ENCODE results near the gene SBK2. TPM values are rescaled to one million over a fixed set of nuclear protein-coding genes. Genes with fewer than 3 reads are reported as not detected.

SBK2 gene
- total RNA-seq, 2 experiments from 2014 or later, result not detected

DNA sequence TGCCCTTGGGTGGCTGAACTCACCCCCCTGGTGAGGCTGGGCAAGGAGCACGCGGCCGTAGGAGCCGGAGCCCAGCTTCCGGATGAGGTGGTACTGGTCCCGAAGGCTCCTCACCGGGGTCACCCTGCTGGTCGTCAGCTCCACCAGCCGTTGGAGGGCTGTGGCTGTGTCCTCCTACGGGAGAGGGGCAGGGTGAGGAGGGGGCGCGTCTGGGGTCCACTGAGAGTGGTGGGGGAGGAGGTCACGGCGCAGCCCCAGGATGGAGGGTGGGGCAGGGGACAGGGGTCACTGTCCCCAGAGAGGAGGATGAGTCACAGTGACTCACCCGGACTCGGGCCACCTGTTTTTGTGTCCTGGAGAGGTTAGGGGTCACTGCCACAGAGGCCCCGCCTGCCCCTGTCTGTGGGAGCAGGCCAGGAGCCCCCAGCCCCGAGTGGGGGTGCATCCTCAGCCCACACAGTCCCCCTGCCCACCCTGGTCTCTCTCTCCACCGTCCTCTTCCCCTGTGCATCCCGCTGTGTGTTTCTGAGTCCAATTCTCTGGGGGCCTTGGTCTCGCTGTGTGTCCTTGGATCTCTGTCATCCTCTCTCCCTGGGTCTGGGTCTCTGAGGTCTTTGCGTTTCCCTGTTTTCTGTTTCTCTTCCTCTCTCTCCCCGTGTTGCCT lies 8.0 kb upstream of the SBK2 start:
- TF ChIP-seq EZH2phosphoT487 (IDR thresholded peaks at IDR 0.05; ENCODE audit: borderline replicate concordance, low read depth, low read length), result no peak
- TF ChIP-seq CTCF (conservative IDR thresholded peaks at IDR 0.05; ENCODE audit: low read length), result no peak
- ChIA-PET CTCF (ENCODE audit: unreplicated experiment) (interaction anchor here (0.5 kb wide), 1 partner anchor 25 kb away, joined by 3 read pairs; no protein-coding TSS in a partner anchor), POLR2A (no interaction called here)
- no peaks in the 10 kb centered on the region for H3K9me2 ChIP-seq (ENCODE audit: insufficient read depth, low read length)
- no peaks in the 10 kb centered on the region for H3K79me2 ChIP-seq (ENCODE audit: insufficient read depth, low read depth, low read length)
- no peaks in the 10 kb centered on the region for H3K9me3 ChIP-seq (ENCODE audit: low read length)
- DNase-seq (ENCODE audit: low spot score), result no peak
- intact Hi-C loops (cut with micrococcal nuclease; ENCODE audit: unreplicated experiment), result no loop called here
- H3K36me3 ChIP-seq (ENCODE audit: insufficient read depth, low read length), result no peaks in the 10 kb centered on the region
- no peak overlapping the region for H2AFZ ChIP-seq (ENCODE audit: low read length)
- no peak overlapping the region for H3K27ac ChIP-seq (ENCODE audit: low read depth, low read length, poor library complexity, severe bottlenecking)
- no peak overlapping the region for H3K4me2 ChIP-seq (ENCODE audit: low read length)
- no peaks in the 10 kb centered on the region for H4K20me1 ChIP-seq (ENCODE audit: insufficient read depth, low read length)
- no peak overlapping the region for H3K4me3 ChIP-seq (ENCODE audit: low read depth, low read length, poor library complexity, severe bottlenecking)
- peaks cover 5% of the 10 kb centered on the region for H3K4me1 ChIP-seq (ENCODE audit: insufficient read depth, low read length, poor library complexity, severe bottlenecking)
- BruUV-seq (replicated peaks), result no TSS peak

DNA sequence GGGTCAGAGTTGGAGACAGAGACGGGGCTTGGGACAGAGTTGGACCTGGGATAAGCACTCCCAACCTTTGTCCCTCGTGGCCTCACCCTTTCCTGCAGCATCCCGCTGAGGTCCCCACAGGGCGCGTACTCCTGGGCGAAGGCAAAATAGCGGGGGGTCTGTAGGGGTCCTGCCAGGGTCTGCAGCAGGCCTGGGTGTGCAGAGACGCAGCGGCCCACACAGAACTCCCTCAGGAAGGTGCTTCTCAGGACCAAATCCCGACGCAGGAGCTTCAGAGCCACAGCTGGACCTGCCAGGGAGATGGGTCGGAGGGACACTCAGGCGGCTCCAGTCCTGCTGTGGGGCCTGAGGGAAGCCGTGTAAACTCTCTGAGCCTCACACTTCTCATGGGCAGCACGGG lies 7.1 kb upstream of the SBK2 start:
- BruUV-seq (replicated peaks), result no TSS peak
- Histone ChIP-seq H3K4me1 (ENCODE audit: insufficient read depth, low read length, poor library complexity, severe bottlenecking) (no peaks in the 10 kb centered on the region), H4K20me1 (ENCODE audit: insufficient read depth, low read length) (no peaks in the 10 kb centered on the region), H3K4me2 (ENCODE audit: low read length) (no peak overlapping the region), H3K9me3 (ENCODE audit: low read length) (no peaks in the 10 kb centered on the region), H3K4me3 (ENCODE audit: low read depth, low read length, poor library complexity, severe bottlenecking) (no peak overlapping the region), H3K27ac (ENCODE audit: low read depth, low read length, poor library complexity, severe bottlenecking) (no peak overlapping the region), H3K36me3 (ENCODE audit: insufficient read depth, low read length) (no peaks in the 10 kb centered on the region), H3K9me2 (ENCODE audit: insufficient read depth, low read length) (no peaks in the 10 kb centered on the region), H3K79me2 (ENCODE audit: insufficient read depth, low read depth, low read length) (no peaks in the 10 kb centered on the region), H2AFZ (ENCODE audit: low read length) (no peak overlapping the region)
- ChIA-PET CTCF (ENCODE audit: unreplicated experiment) (interaction anchor here (0.5 kb wide), 1 partner anchor 24 kb away, joined by 3 read pairs; no protein-coding TSS in a partner anchor), POLR2A (interaction anchor here (0.6 kb wide), 2 partner anchors 81 to 425 kb away, joined by 3 read pairs; partner anchors contain the start of gene ZNF784)
- DNase-seq (ENCODE audit: low spot score), result no peak
- TF ChIP-seq EZH2phosphoT487 (IDR thresholded peaks at IDR 0.05; ENCODE audit: borderline replicate concordance, low read depth, low read length) (no peak), CTCF (conservative IDR thresholded peaks at IDR 0.05; ENCODE audit: low read length) (no peak)
- intact Hi-C loops (cut with micrococcal nuclease; ENCODE audit: unreplicated experiment), result no loop called here

DNA sequence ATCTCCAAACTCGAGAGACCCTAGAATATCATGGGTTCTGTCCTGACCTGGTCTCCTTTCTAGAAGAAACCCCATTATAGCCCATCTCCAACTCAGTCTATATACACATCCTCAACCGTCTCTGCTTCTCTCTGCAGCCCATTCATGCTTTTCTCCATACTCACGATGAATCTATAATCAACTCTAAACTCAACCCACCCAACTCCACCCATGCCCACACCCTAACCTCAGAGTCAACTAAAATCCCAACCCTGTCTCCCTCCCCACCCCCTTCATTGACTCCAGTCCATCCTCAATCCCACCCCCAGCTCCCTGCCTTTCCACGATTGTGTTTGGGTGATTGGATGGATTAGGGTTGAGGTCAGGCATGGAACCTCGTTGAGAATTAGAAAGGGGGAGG lies 6.6 kb upstream of the SBK2 start:
- no TSS peak for BruUV-seq (replicated peaks)
- TF ChIP-seq EZH2phosphoT487 (IDR thresholded peaks at IDR 0.05; ENCODE audit: borderline replicate concordance, low read depth, low read length) (no peak), CTCF (conservative IDR thresholded peaks at IDR 0.05; ENCODE audit: low read length) (no peak)
- Histone ChIP-seq H3K9me3 (ENCODE audit: low read length) (no peaks in the 10 kb centered on the region), H3K27ac (ENCODE audit: low read depth, low read length, poor library complexity, severe bottlenecking) (no peak overlapping the region), H2AFZ (ENCODE audit: low read length) (no peak overlapping the region), H3K4me1 (ENCODE audit: insufficient read depth, low read length, poor library complexity, severe bottlenecking) (no peaks in the 10 kb centered on the region), H3K9me2 (ENCODE audit: insufficient read depth, low read length) (no peaks in the 10 kb centered on the region), H3K4me3 (ENCODE audit: low read depth, low read length, poor library complexity, severe bottlenecking) (no peak overlapping the region), H3K79me2 (ENCODE audit: insufficient read depth, low read depth, low read length) (no peaks in the 10 kb centered on the region), H3K4me2 (ENCODE audit: low read length) (no peak overlapping the region), H4K20me1 (ENCODE audit: insufficient read depth, low read length) (no peaks in the 10 kb centered on the region), H3K36me3 (ENCODE audit: insufficient read depth, low read length) (no peaks in the 10 kb centered on the region)
- ChIA-PET POLR2A (interaction anchor here (0.6 kb wide), 2 partner anchors 81 to 425 kb away, joined by 3 read pairs; partner anchors contain the start of gene ZNF784), CTCF (ENCODE audit: unreplicated experiment) (no interaction called here)
- no peak for DNase-seq (ENCODE audit: low spot score)
- intact Hi-C loops (cut with micrococcal nuclease; ENCODE audit: unreplicated experiment), result no loop called here

Data from OCI-LY7 (cell line).